Retina (tissue), 1 donor: ENCODE results near the gene CSRP1.
A peak's percentile ranks its signal among the peaks of the same experiment; 100 is the strongest.

Experiments
- DNase-seq: peaks from one replicate; pipeline ENCODE4 v3.0.0-alpha.2; 2016

The CSRP1 gene

GRCh38 chr1:201511941-201512539 is 5.1 kb upstream of the CSRP1 start:
- no peak for DNase-seq

- DNase-seq: no peak
These were observed 4.5 kb upstream of the CSRP1 start for GRCh38 chr1:201511396-201511940.

- no peak for DNase-seq
These were observed 3.8 kb upstream of the CSRP1 start for GRCh38 chr1:201510734-201511133.

- DNase-seq: no peak
These were observed 2.9 kb upstream of the CSRP1 start for GRCh38 chr1:201509601-201510374.

- no peak for DNase-seq
These were observed 1.9 kb upstream of the CSRP1 start for GRCh38 chr1:201508809-201509208.

- DNase-seq: no peak
These were observed 395 bp upstream of the CSRP1 start for GRCh38 chr1:201507360-201507675.

GRCh38 chr1:201506092-201506491 is 831 bp downstream of the CSRP1 start:
- DNase-seq: no peak

GRCh38 chr1:201505503-201505890 is 1.4 kb downstream of the CSRP1 start:
- DNase-seq: no peak

GRCh38 chr1:201504799-201505502 is 2.0 kb downstream of the CSRP1 start:
- no peak for DNase-seq

GRCh38 chr1:201504179-201504631 is 2.7 kb downstream of the CSRP1 start:
- DNase-seq: no peak

GRCh38 chr1:201503397-201504176 is 3.3 kb downstream of the CSRP1 start:
- DNase-seq: peak; percentile 59

- no peak for DNase-seq
These were observed 4.4 kb downstream of the CSRP1 start for GRCh38 chr1:201502511-201502857.

GRCh38 chr1:201501812-201502510 is 5.0 kb downstream of the CSRP1 start:
- DNase-seq: no peak

- DNase-seq: no peak
These were observed 5.8 kb downstream of the CSRP1 start for GRCh38 chr1:201501144-201501543.

GRCh38 chr1:201500670-201501120 is 6.2 kb downstream of the CSRP1 start:
- DNase-seq: no peak

- no peak for DNase-seq
These were observed 6.9 kb downstream of the CSRP1 start for GRCh38 chr1:201499795-201500669.

- DNase-seq: no peak
These were observed 7.7 kb downstream of the CSRP1 start for GRCh38 chr1:201499191-201499590.

GRCh38 chr1:201498621-201499020 is 8.3 kb downstream of the CSRP1 start:
- DNase-seq: no peak

- DNase-seq: no peak
These were observed 8.9 kb downstream of the CSRP1 start for GRCh38 chr1:201497935-201498509.

- peak; percentile 34 for DNase-seq
These were observed 10.6 kb downstream of the CSRP1 start for GRCh38 chr1:201496296-201496690.
